K562 (cell line): ENCODE measurements around the gene GALM. TPM values are rescaled to one million over a fixed set of nuclear protein-coding genes. Genes with fewer than 3 reads are reported as not detected.
A peak's percentile ranks its signal among the peaks of the same experiment; 100 is the strongest.

Experiments
- ATAC-seq: fragments of 200-7000 bp; cut with Tn5 transposase; 3 replicates; pipeline ENCODE4 v1.9.1; 2020; ENCODE audit warnings: moderate library complexity
- BruUV-seq: library from RNA; stranded (reverse); fragments of 400-500 nt; replicated peaks from 2 replicates; lab custom pipeline; 2021; lab: Mats Ljungman, UMichigan
- CTCF ChIA-PET: fragments of 300-600 bp; formaldehyde crosslinking; extraction: SDS; loops from one replicate; lab custom pipeline; 2021; ENCODE audit warnings: low intra/inter-chr PET ratio; lab: Yijun Ruan, JAX
- POLR2A ChIA-PET: fragments of 300-600, 350-650 bp; sonication (Branson Sonifier 250); formaldehyde crosslinking; extraction: SDS; loops from one replicate; lab custom pipeline; 2021; ENCODE audit warnings: antibody characterized with exemption, inconsistent platforms; lab: Yijun Ruan, JAX
- DNase-seq, 4 experiments: peaks; one replicate each; pipeline versions ENCODE4 v3.0.0 to v3.0.0-alpha.2; 2011 to 2018; ENCODE audit warnings: low spot score in 3 of 4, mixed read lengths in 3 of 4; ENCODE audit errors: extremely low read depth in 1 of 4
- FAIRE-seq: peaks from 2 replicates; lab custom pipeline; 2011; peaks lifted over from hg19 to GRCh38; lab: Jason Lieb, UNC
- H2AFZ ChIP-seq: 2 replicates; pipeline ENCODE4 v1.6.0; 2011; ENCODE audit warnings: low read depth, low read length, control low read depth, inconsistent platforms
- H3K27ac ChIP-seq: fragments of 200-600 bp; 3 replicates; pipeline ENCODE4 v1.8.0; 2011; ENCODE audit warnings: low read depth, mild to moderate bottlenecking, control low read depth, inconsistent platforms, low read length, moderate library complexity, mixed read lengths; ENCODE audit errors: extremely low read depth
- H3K27me3 ChIP-seq, 2 experiments: fragments of 300-600 bp in 1 of 2; 2 replicates in 1 of 2; 3 replicates in 1 of 2; pipeline versions ENCODE4 v1.6.0 to v1.8.0; 2011; ENCODE audit warnings: inconsistent platforms in 2 of 2, low read length in 2 of 2, mild to moderate bottlenecking in 1 of 2, mixed read lengths in 1 of 2, moderate library complexity in 1 of 2; ENCODE audit not compliant: control insufficient read depth in 2 of 2, insufficient read depth in 2 of 2
- H3K36me3 ChIP-seq: fragments of 300-600 bp; 3 replicates; pipeline ENCODE4 v1.8.0; 2011; ENCODE audit warnings: mild to moderate bottlenecking, low read length, inconsistent platforms; ENCODE audit not compliant: control insufficient read depth, insufficient read depth
- H3K4me1 ChIP-seq, 2 experiments: fragments of 200-600 bp in 1 of 2; replicated peaks in 1 of 2; 2 replicates in 1 of 2; 3 replicates in 1 of 2; pipeline versions ENCODE4 v1.5.1 to v1.8.0; 2011; ENCODE audit warnings: inconsistent platforms in 2 of 2, low read length in 2 of 2, mild to moderate bottlenecking in 1 of 2, mixed read lengths in 1 of 2, moderate library complexity in 1 of 2; ENCODE audit not compliant: control insufficient read depth in 2 of 2, insufficient read depth in 2 of 2
- H3K4me2 ChIP-seq: 2 replicates; pipeline ENCODE4 v1.6.1; 2011; ENCODE audit warnings: low read length, control low read depth, inconsistent platforms, mixed read lengths; ENCODE audit not compliant: insufficient read depth
- H3K4me3 ChIP-seq: fragments of 200-600 bp; sonication (generic), shearing (Covaris generic); 2 replicates; pipeline ENCODE4 v1.5.1; 2016; ENCODE audit warnings: control low read depth, inconsistent platforms
- H3K79me2 ChIP-seq: fragments of 200-600 bp; 3 replicates; pipeline ENCODE4 v1.8.0; 2011; ENCODE audit warnings: low read length, inconsistent platforms; ENCODE audit not compliant: control insufficient read depth, insufficient read depth
- H3K9ac ChIP-seq, 2 experiments: 2 replicates each; pipeline versions ENCODE4 v1.6.0 to v1.6.1; 2011; ENCODE audit warnings: low read depth in 2 of 2, low read length in 2 of 2, control low read depth in 1 of 2, inconsistent platforms in 1 of 2, mild to moderate bottlenecking in 1 of 2, mixed read lengths in 1 of 2; ENCODE audit not compliant: insufficient read depth in 1 of 2
- H3K9me1 ChIP-seq: one replicate; pipeline ENCODE4 v1.6.0; 2011; ENCODE audit warnings: inconsistent platforms, mild to moderate bottlenecking, low read length, moderate library complexity; ENCODE audit not compliant: control insufficient read depth, insufficient read depth
- H3K9me3 ChIP-seq: replicated peaks from 2 replicates; pipeline ENCODE4 v1.5.1; 2011; ENCODE audit warnings: low read depth, low read length, inconsistent platforms; ENCODE audit not compliant: control insufficient read depth, insufficient read depth
- H4K20me1 ChIP-seq: replicated peaks from 2 replicates; pipeline ENCODE4 v1.6.1; 2011; ENCODE audit warnings: low read length, inconsistent platforms, mixed read lengths; ENCODE audit not compliant: control insufficient read depth, insufficient read depth
- KDM1A ChIP-seq, 2 experiments: fragments of 450-650 bp; IDR thresholded peaks; 2 replicates each; pipeline ENCODE4 v1.6.1; 2016; ENCODE audit warnings: mild to moderate bottlenecking in 2 of 2
- RBM15 ChIP-seq: fragments of 200-400 bp; formaldehyde crosslinking; IDR thresholded peaks from 2 replicates; pipeline ENCODE4 v1.6.1; 2018; ENCODE audit warnings: mild to moderate bottlenecking, low read length, moderate library complexity; ENCODE audit not compliant: insufficient read depth
- SP1 ChIP-seq: sonication (generic); formaldehyde crosslinking; IDR thresholded peaks from 2 replicates; pipeline ENCODE4 v1.8.1; 2022; ENCODE audit warnings: mild to moderate bottlenecking, missing genetic modification reagents
- WGBS: fragments of 100-300 bp; shearing (Covaris generic); methylation state at CpG from one replicate; pipeline ENCODE4 v1.1.6; 2016; ENCODE audit warnings: low coverage, mixed read lengths; ENCODE audit not compliant: insufficient coverage; ENCODE audit errors: missing lambda C conversion rate; 5-methylcytosine and 5-hydroxymethylcytosine counted together
- in situ Hi-C: fragments of 300-500 bp; cut with MboI; formaldehyde crosslinking; loops from 4 replicates; pipeline ENCODE4 v1.15.0; 2018; ENCODE audit warnings: inconsistent platforms, mixed read lengths
- intact Hi-C: fragments of 100-400 bp; cut with micrococcal nuclease; formaldehyde crosslinking; loops from 2 replicates; pipeline ENCODE4 v1.14.2; 2022
- polyA plus RNA-seq, 8 experiments: library from polyadenylated mRNA; depleted of rRNA in 4 of 8; stranded (reverse) in 5 of 8; unstranded in 3 of 8; fragments of >200 nt; fragmentation: Nextera tagmentation in 2 of 8; fragmentation: Illumina TruSeq in 1 of 8; extraction: Ambion mirVana in 2 of 8; extraction: Trizol in 1 of 8; gene quantifications; 2 replicates each; pipeline versions ENCODE4 v1.2.1 to v1.2.3, GENCODE V29; 2011 to 2014; ENCODE audit warnings: inconsistent platforms in 1 of 8, missing spikeins in 1 of 8
- total RNA-seq, 7 experiments: library from RNA; depleted of rRNA in 6 of 7; stranded (reverse); fragments of >200 nt in 6 of 7; fragmentation: Illumina TruSeq in 2 of 7; extraction: Trizol in 2 of 7; gene quantifications; 2 replicates each; pipeline versions ENCODE4 v1.2.1 to v1.2.3, GENCODE V29; 2011 to 2021; ENCODE audit warnings: low replicate concordance in 1 of 7
- TF ChIP-seq, protein P1 (sequence below): fragments of 450-650 bp; IDR thresholded peaks from 2 replicates; pipeline ENCODE4 v1.6.1; 2016; ENCODE audit warnings: borderline replicate concordance

Gene GALM
- total and polyA plus RNA-seq, 9 of the 15 experiments (the other 6 are each of a cell fraction or from before 2014, with no cell fraction given) = 22.1 to 51.7 (median 27.9) TPM

DNA sequence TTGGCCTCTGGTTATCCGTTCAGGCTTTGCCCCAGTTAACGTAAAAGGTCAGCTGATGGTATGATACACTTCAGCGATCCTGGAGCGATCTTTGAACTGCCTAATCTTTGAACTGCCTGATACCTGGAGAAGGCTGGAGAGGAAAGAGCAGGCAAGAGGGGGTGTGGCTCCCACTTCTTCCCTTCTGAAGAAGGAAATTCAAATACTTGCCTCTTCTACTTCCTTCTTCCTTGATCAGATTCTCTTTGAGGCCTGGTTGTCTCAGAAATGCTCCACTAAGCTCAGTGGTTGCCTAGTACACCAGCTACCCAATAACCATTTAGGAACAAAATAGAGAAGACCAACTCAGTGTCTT is 619 bp downstream of the GALM start (continued):
- TF ChIP-seq, protein P1, sequence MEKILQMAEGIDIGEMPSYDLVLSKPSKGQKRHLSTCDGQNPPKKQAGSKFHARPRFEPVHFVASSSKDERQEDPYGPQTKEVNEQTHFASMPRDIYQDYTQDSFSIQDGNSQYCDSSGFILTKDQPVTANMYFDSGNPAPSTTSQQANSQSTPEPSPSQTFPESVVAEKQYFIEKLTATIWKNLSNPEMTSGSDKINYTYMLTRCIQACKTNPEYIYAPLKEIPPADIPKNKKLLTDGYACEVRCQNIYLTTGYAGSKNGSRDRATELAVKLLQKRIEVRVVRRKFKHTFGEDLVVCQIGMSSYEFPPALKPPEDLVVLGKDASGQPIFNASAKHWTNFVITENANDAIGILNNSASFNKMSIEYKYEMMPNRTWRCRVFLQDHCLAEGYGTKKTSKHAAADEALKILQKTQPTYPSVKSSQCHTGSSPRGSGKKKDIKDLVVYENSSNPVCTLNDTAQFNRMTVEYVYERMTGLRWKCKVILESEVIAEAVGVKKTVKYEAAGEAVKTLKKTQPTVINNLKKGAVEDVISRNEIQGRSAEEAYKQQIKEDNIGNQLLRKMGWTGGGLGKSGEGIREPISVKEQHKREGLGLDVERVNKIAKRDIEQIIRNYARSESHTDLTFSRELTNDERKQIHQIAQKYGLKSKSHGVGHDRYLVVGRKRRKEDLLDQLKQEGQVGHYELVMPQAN = peak; percentile 52; the same call in 1 of the 2 replicates

DNA sequence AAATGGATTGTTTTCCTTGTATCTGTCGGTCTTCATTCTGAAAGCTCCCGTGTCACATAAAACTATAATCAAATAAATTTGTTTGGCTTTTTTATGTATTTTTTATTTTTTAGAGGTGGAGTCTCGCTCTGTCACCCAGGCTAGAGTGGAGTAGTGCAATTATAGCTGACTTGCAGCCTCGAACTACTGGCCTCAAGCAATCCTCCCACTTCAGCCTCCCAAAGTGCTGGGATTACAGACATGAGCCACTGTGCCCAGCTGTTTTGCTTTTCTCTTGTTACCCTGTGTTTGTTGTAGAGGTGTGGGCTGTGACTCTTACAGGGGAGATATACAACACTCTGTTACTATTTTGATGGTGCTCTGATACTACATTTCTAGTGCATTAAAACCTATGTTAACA is 2.2 kb downstream of the GALM start:
- ATAC-seq (no peak), DNase-seq (no peak), FAIRE-seq (no peak)
- H3K9ac ChIP-seq = no peak overlapping the region
- peaks cover 7 to 16% of the 10 kb centered on the region in 2 experiments; a peak in 4 of 5 replicates for H3K4me1 ChIP-seq
- no peaks in the 10 kb centered on the region for H4K20me1 ChIP-seq
- H3K4me2 ChIP-seq = no peak overlapping the region; the same call in 1 of the 2 replicates
- ChIA-PET CTCF (no interaction called here), POLR2A (interaction anchor here (0.5 to 1.2 kb wide), 3 partner anchors 55 to 956 kb away, joined by 3 to 6 read pairs (median 4); no protein-coding TSS in a partner anchor)
- H3K79me2 ChIP-seq = peaks cover 23% of the 10 kb centered on the region
- no peak overlapping the region for H3K4me3 ChIP-seq
- no TSS peak for BruUV-seq
- WGBS = 85% methylated on average over 4 of the region's 4 CpGs
- in situ Hi-C loops = no loop called here
- no peaks in the 10 kb centered on the region for H3K27me3 ChIP-seq
- H3K9me3 ChIP-seq = no peaks in the 10 kb centered on the region
- intact Hi-C loops = no loop called here
- no peaks in the 10 kb centered on the region for H3K36me3 ChIP-seq
- H2AFZ ChIP-seq = no peak overlapping the region
- H3K27ac ChIP-seq = no peak overlapping the region
- H3K9me1 ChIP-seq = no peaks in the 10 kb centered on the region
- 0 out of 4 replicates have a peak, but pooled peaks of 1 of the 2 experiments have one; percentile 6 for TF ChIP-seq KDM1A (IDR thresholded peaks at IDR 0.05)
- TF ChIP-seq SP1 (CRISPR knock-in tag) = no peak
- TF ChIP-seq RBM15 = no peak
